IMR-90 (cell line): ENCODE data around the gene ZC3H14. TPM values are rescaled to one million over a fixed set of nuclear protein-coding genes. Genes with fewer than 3 reads are reported as not detected.

Source experiments
- ATAC-seq: fragments of 200-7000 bp; cut with Tn5 transposase; 2 replicates; pipeline ENCODE4 v1.9.1; 2020; ENCODE audit warnings: low read depth, mild to moderate bottlenecking, moderate library complexity
- BruUV-seq: library from RNA; stranded (reverse); fragments of 400-500 nt; replicated peaks from 2 replicates; lab custom pipeline; 2021; lab: Mats Ljungman, UMichigan
- CTCF ChIA-PET: fragments of 300-600 bp; formaldehyde crosslinking; extraction: SDS; loops from one replicate; lab custom pipeline; 2021; ENCODE audit warnings: antibody characterized with exemption; lab: Yijun Ruan, JAX
- POLR2A ChIA-PET: fragments of 300-600 bp; sonication (Branson Sonifier 250); formaldehyde crosslinking; loops from one replicate; lab custom pipeline; 2022; ENCODE audit warnings: antibody characterized with exemption; ENCODE audit not compliant: unreplicated experiment; lab: Charles Lee
- DNase-seq: peaks from one replicate; pipeline ENCODE4 v3.0.0; 2013
- H2AFZ ChIP-seq: replicated peaks from 2 replicates; pipeline ENCODE3; 2013; ENCODE audit warnings: low read length, mild to moderate bottlenecking; ENCODE audit not compliant: poor library complexity
- H2AK5ac ChIP-seq: 2 replicates; pipeline ENCODE4 v1.6.1; 2013; ENCODE audit warnings: low read depth, low read length, inconsistent platforms
- H2AK9ac ChIP-seq: replicated peaks from 2 replicates; pipeline ENCODE3; 2013; ENCODE audit warnings: mild to moderate bottlenecking, low read depth, low read length, moderate library complexity; ENCODE audit not compliant: poor library complexity
- H2BK120ac ChIP-seq: 2 replicates; pipeline ENCODE4 v1.6.1; 2013; ENCODE audit warnings: low read depth, low read length, inconsistent platforms
- H2BK15ac ChIP-seq: 3 replicates; pipeline ENCODE4 v1.6.1; 2013; ENCODE audit warnings: low read depth, low read length, inconsistent platforms
- H2BK20ac ChIP-seq: 2 replicates; pipeline ENCODE4 v1.6.1; 2013; ENCODE audit warnings: low read depth, mild to moderate bottlenecking, inconsistent platforms, low read length, moderate library complexity
- H2BK5ac ChIP-seq: 2 replicates; pipeline ENCODE4 v1.6.1; 2013; ENCODE audit warnings: mild to moderate bottlenecking, low read depth, low read length, inconsistent platforms; ENCODE audit not compliant: poor library complexity, severe bottlenecking
- H3K14ac ChIP-seq: replicated peaks from 2 replicates; pipeline ENCODE4 v1.6.1; 2013; ENCODE audit warnings: low read depth, low read length, inconsistent platforms
- H3K18ac ChIP-seq: 2 replicates; pipeline ENCODE4 v1.6.1; 2013; ENCODE audit warnings: low read depth, low read length, control low read depth
- H3K23ac ChIP-seq: 2 replicates; pipeline ENCODE4 v1.6.1; 2013; ENCODE audit warnings: low read depth, low read length, inconsistent platforms
- H3K27ac ChIP-seq: 2 replicates; pipeline ENCODE4 v1.5.1; 2013; ENCODE audit warnings: mild to moderate bottlenecking, control low read depth, low read length; ENCODE audit not compliant: insufficient read depth
- H3K27me3 ChIP-seq: 2 replicates; pipeline ENCODE4 v1.6.1; 2013; ENCODE audit warnings: low read length; ENCODE audit not compliant: control insufficient read depth, insufficient read depth
- H3K36me3 ChIP-seq: 2 replicates; pipeline ENCODE4 v1.6.1; 2013; ENCODE audit warnings: low read length, mixed read lengths; ENCODE audit not compliant: control insufficient read depth, insufficient read depth
- H3K4ac ChIP-seq: 2 replicates; pipeline ENCODE4 v1.6.1; 2013; ENCODE audit warnings: low read depth, low read length, inconsistent platforms
- H3K4me1 ChIP-seq: 2 replicates; pipeline ENCODE4 v1.6.1; 2013; ENCODE audit warnings: low read length, mixed read lengths; ENCODE audit not compliant: control insufficient read depth, insufficient read depth
- H3K4me2 ChIP-seq: 2 replicates; pipeline ENCODE4 v1.6.1; 2013; ENCODE audit warnings: low read depth, mild to moderate bottlenecking, control low read depth, low read length, moderate library complexity
- H3K4me3 ChIP-seq: 2 replicates; pipeline ENCODE4 v1.5.1; 2013; ENCODE audit warnings: low read depth, mild to moderate bottlenecking, control low read depth, low read length, moderate library complexity; ENCODE audit not compliant: insufficient read depth
- H3K56ac ChIP-seq: 2 replicates; pipeline ENCODE4 v1.6.1; 2013; ENCODE audit warnings: low read length, inconsistent platforms; ENCODE audit not compliant: insufficient read depth; ENCODE audit errors: extremely low read depth
- H3K79me1 ChIP-seq, 2 experiments: 2 replicates each; pipeline ENCODE4 v1.6.1; 2013; ENCODE audit warnings: low read length in 2 of 2, inconsistent platforms in 1 of 2, low read depth in 1 of 2
- H3K9ac ChIP-seq: 2 replicates; pipeline ENCODE4 v1.6.1; 2013; ENCODE audit warnings: low read depth, low read length, control low read depth
- H3K9me1 ChIP-seq: 2 replicates; pipeline ENCODE4 v1.6.1; 2013; ENCODE audit warnings: low read length, inconsistent platforms; ENCODE audit not compliant: insufficient read depth
- H3K9me3 ChIP-seq: 2 replicates; pipeline ENCODE4 v1.6.1; 2013; ENCODE audit warnings: low read length; ENCODE audit not compliant: control insufficient read depth, insufficient read depth
- H4K20me1 ChIP-seq: 2 replicates; pipeline ENCODE4 v1.6.1; 2013; ENCODE audit warnings: low read length, inconsistent platforms; ENCODE audit not compliant: insufficient read depth
- H4K5ac ChIP-seq: 2 replicates; pipeline ENCODE4 v1.6.1; 2013; ENCODE audit warnings: mild to moderate bottlenecking, low read depth, low read length, control low read depth
- H4K8ac ChIP-seq, 2 experiments: 2 replicates each; pipeline ENCODE4 v1.6.1; 2013; ENCODE audit warnings: low read depth in 2 of 2, low read length in 2 of 2, control low read depth in 1 of 2, inconsistent platforms in 1 of 2
- H4K91ac ChIP-seq: 2 replicates; pipeline ENCODE4 v1.6.1; 2013; ENCODE audit warnings: low read depth, low read length, inconsistent platforms; ENCODE audit not compliant: insufficient read depth
- CHD1 ChIP-seq: IDR thresholded peaks from 2 replicates; pipeline ENCODE4 v1.6.1; 2012; ENCODE audit warnings: low read depth, low read length, improper control_type of control experiment
- CTCF ChIP-seq: conservative IDR thresholded peaks from 2 replicates; pipeline ENCODE4 v1.5.1; 2012; ENCODE audit warnings: mild to moderate bottlenecking, low read depth, low read length, improper control_type of control experiment
- MAZ ChIP-seq: IDR thresholded peaks from 2 replicates; pipeline ENCODE4 v1.6.1; 2012; ENCODE audit warnings: low read depth, mild to moderate bottlenecking, low read length, improper control_type of control experiment, moderate library complexity, borderline replicate concordance
- MXI1 ChIP-seq: IDR thresholded peaks from 2 replicates; pipeline ENCODE4 v1.6.1; 2012; ENCODE audit warnings: low read depth, mild to moderate bottlenecking, low read length, moderate library complexity, borderline replicate concordance
- POLR2A ChIP-seq: IDR thresholded peaks from 2 replicates; pipeline ENCODE4 v1.6.1; 2012; ENCODE audit warnings: mild to moderate bottlenecking, low read depth, low read length
- RAD21 ChIP-seq: IDR thresholded peaks from 2 replicates; pipeline ENCODE4 v1.6.1; 2012; ENCODE audit warnings: low read length, improper control_type of control experiment
- RFX5 ChIP-seq: IDR thresholded peaks from 2 replicates; pipeline ENCODE4 v1.8.0; 2012; ENCODE audit warnings: low read depth, mild to moderate bottlenecking, low read length, moderate library complexity
- WGBS, 2 experiments: methylation state at CpG; one replicate each; pipeline versions ENCODE4 v1.1.5 to v1.1.7; 2013; ENCODE audit warnings: missing lambda C conversion rate in 2 of 2; ENCODE audit not compliant: insufficient read length in 1 of 2; ENCODE audit errors: extremely low coverage in 2 of 2; 5-methylcytosine and 5-hydroxymethylcytosine counted together
- dilution Hi-C: fragments of 300-500 bp; cut with HindIII; formaldehyde crosslinking; loops from one replicate; pipeline ENCODE4 v1.14.3; 2018; ENCODE audit warnings: low sequenced_read_pairs; ENCODE audit not compliant: unreplicated experiment
- in situ Hi-C: fragments of 300-500 bp; cut with MboI; formaldehyde crosslinking; loops from 3 replicates; pipeline ENCODE4 v1.14.3; 2019; ENCODE audit warnings: low sequenced_read_pairs, inconsistent platforms, mixed read lengths
- intact Hi-C: fragments of 100-400 bp; cut with micrococcal nuclease; formaldehyde crosslinking; loops from 2 replicates; pipeline ENCODE4 v1.10.0; 2022
- polyA plus RNA-seq, 3 experiments: library from polyadenylated mRNA; depleted of rRNA; stranded (reverse); fragments of >200 nt; gene quantifications; 2 replicates each; pipeline ENCODE4 v1.2.3, GENCODE V29; 2012; ENCODE audit warnings: low replicate concordance in 1 of 3
- total RNA-seq: library from RNA; depleted of rRNA; stranded (reverse); fragments of >200 nt; gene quantifications from 2 replicates; pipeline ENCODE4 v1.2.3, GENCODE V29; 2012

Gene ZC3H14
- total and polyA plus RNA-seq, 2 of the 4 experiments (the other 2 are of a cell fraction) = 72.5 to 111 TPM

GRCh38 chr14:88554457-88555286 is 8.2 kb upstream of the ZC3H14 start, which contains the start of gene PTPN21:
Gene PTPN21, minus strand, starts transcription at chr14:88555007. Its CDS starts 4,590 bp downstream, at chr14:88550417.
- Histone ChIP-seq H2BK120ac (peak within 1 kb of the TSS; percentile 87), H3K9ac (peak within 1 kb of the TSS; percentile 92), H2BK20ac (peak within 1 kb of the TSS; percentile 87), H2BK5ac (peak within 1 kb of the TSS; percentile 44), H4K8ac (peak within 1 kb of the TSS; percentile 52 to 67; a peak in 2 of 4 replicates), H3K9me1 (no peaks in the 10 kb centered on the region), H2BK15ac (peak within 1 kb of the TSS; percentile 51; the same call in 1 of the 3 replicates), H3K56ac (peak within 1 kb of the TSS; percentile 88), H3K4ac (peak within 1 kb of the TSS; percentile 78), H3K4me2 (peak within 1 kb of the TSS; percentile 99), H3K4me3 (peak within 1 kb of the TSS; percentile 65), H2AK9ac (peak within 1 kb of the TSS; percentile 94), H3K14ac (peak within 1 kb of the TSS; percentile 66), H3K27me3 (no peaks in the 10 kb centered on the region), H3K23ac (peak within 1 kb of the TSS; percentile 92), H4K91ac (peak within 1 kb of the TSS; percentile 57), H3K27ac (peak within 1 kb of the TSS; percentile 62), H3K36me3 (peaks cover 4% of the 10 kb centered on the region; the same call in 1 of the 2 replicates), H2AK5ac (peak within 1 kb of the TSS; percentile 68; the same call in 1 of the 2 replicates), H4K5ac (peak within 1 kb of the TSS; percentile 57), H3K79me1 (peaks cover 15 to 30% of the 10 kb centered on the region in 2 experiments), H3K18ac (peak within 1 kb of the TSS; percentile 68), H3K9me3 (no peaks in the 10 kb centered on the region), H3K4me1 (peaks cover 8% of the 10 kb centered on the region), H2AFZ (peak within 1 kb of the TSS; percentile 97), H4K20me1 (peaks cover 17% of the 10 kb centered on the region; the same call in 1 of the 2 replicates)
- intact Hi-C loops = no loop called here
- ChIA-PET CTCF (no interaction called here), POLR2A (no interaction called here)
- 0% methylated on average over 27 of the region's 103 CpGs; no CpG with 5 or more reads in 1 of the 2 experiments for WGBS, 2 experiments
- peak; percentile 87 for ATAC-seq
- peak; percentile 64 for DNase-seq
- no TSS peak for BruUV-seq
- peak; percentile 73 for TF ChIP-seq POLR2A
- TF ChIP-seq MAZ = peak; percentile 89; the same call in 1 of the 2 replicates
- 0 out of 2 replicates have a peak, but pooled peaks have one; percentile 4 for TF ChIP-seq CTCF
- no peak for TF ChIP-seq RAD21
- no peak for TF ChIP-seq RFX5
- peak; percentile 40; the same call in 1 of the 2 replicates for TF ChIP-seq MXI1
- no peak for TF ChIP-seq CHD1
- in situ Hi-C loops = loop anchor here (10.0 kb wide), 2 partner anchors 170 to 360 kb away; partner anchors contain the start of gene SPATA7
- dilution Hi-C loops = no loop called here
